Large intestine (tissue), 3 donors: ENCODE data around the gene FGD2. TPM values are rescaled to one million over a fixed set of nuclear protein-coding genes. Genes with fewer than 3 reads are reported as not detected.
"Not testable (repeated sequence)": the region's sequence is repeated elsewhere in the genome, so short reads cannot be mapped to it uniquely, and the experiment has no call there.

Source experiments
- DNase-seq, 2 donors: peaks; one replicate each; pipeline versions ENCODE4 v3.0.0 to v3.0.0-alpha.2; 2013
- H3K27ac ChIP-seq: one replicate; pipeline ENCODE4 v1.5.1; 2013; ENCODE audit warnings: low read length
- H3K27me3 ChIP-seq: 2 replicates; pipeline ENCODE4 v1.6.1; 2013; ENCODE audit warnings: low read length; ENCODE audit not compliant: control insufficient read depth, insufficient read depth
- H3K36me3 ChIP-seq: 2 replicates; pipeline ENCODE4 v1.6.1; 2013; ENCODE audit warnings: low read length; ENCODE audit not compliant: control insufficient read depth, insufficient read depth
- H3K4me1 ChIP-seq: one replicate; pipeline ENCODE4 v1.6.1; 2013; ENCODE audit warnings: low read length; ENCODE audit not compliant: control insufficient read depth, insufficient read depth
- H3K4me3 ChIP-seq: one replicate; pipeline ENCODE4 v1.5.1; 2013; ENCODE audit warnings: low read length
- H3K9me3 ChIP-seq: one replicate; pipeline ENCODE4 v1.6.1; 2013; ENCODE audit warnings: mild to moderate bottlenecking, low read depth, low read length, moderate library complexity; ENCODE audit not compliant: control insufficient read depth
- WGBS: methylation state at CpG from one replicate; pipeline ENCODE4 v1.1.5; 2013; ENCODE audit warnings: low lambda C conversion rate; ENCODE audit not compliant: insufficient coverage; 5-methylcytosine and 5-hydroxymethylcytosine counted together
- polyA plus RNA-seq: library from polyadenylated mRNA; unstranded; fragments of 120-200 nt; gene quantifications from one replicate; pipeline ENCODE4 v1.2.1, GENCODE V29; 2013

The FGD2 gene
- polyA plus RNA-seq, 1 donor = 15.5 TPM

GRCh38 chr6:37043091-37043490, 37.6 kb downstream of the FGD2 start:
- H3K9me3 ChIP-seq, DNase-seq, H3K27me3 ChIP-seq, H3K27ac ChIP-seq, H3K4me3 ChIP-seq, H3K36me3 ChIP-seq, H3K4me1 ChIP-seq: not testable (repeated sequence)
- WGBS = no CpG with 5 or more reads among the region's 3 CpGs

GRCh38 chr6:37047346-37047688, 41.9 kb downstream of the FGD2 start:
- H3K36me3 ChIP-seq = no peaks in the 10 kb centered on the region
- no peaks in the 10 kb centered on the region for H3K9me3 ChIP-seq
- DNase-seq = no peak
- H3K4me3 ChIP-seq = no peak overlapping the region
- H3K27me3 ChIP-seq = no peaks in the 10 kb centered on the region
- peaks cover 8% of the 10 kb centered on the region for H3K4me1 ChIP-seq
- H3K27ac ChIP-seq = no peak overlapping the region
- WGBS = no CpG with 5 or more reads among the region's 5 CpGs

DNA sequence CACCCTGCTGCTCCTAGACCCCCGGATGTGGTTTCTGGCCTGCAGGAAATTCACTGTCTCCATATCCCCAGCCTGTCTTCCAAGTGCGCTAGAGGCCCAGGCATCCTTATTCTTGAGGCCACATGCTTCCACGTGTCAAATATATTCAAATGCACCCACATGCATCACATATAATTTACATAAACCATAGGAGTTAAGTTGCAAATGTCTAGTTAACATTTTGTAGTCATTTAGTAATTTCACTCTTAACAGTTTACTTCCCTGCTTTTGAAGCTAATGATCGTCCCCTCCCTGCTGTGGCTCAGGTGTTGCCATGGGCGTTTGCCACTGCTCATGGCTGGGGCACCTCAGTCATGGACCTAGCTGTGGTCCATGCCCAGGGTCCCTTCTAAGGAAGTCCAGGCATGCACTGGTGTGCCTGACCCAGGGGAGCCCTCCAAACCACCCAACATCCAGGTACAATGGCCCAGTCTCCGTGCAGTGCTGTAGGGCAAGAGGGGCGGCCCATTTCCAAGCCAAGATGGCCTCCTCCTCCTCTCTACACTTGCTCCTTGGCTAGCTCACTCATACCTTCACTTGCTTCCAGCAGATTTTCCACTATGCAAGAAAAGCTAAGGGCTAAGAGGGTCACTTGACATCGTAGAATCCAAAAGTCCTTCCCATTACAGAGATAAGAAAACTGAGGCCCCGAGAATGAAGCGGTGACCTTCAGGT, 42.4 kb downstream of the FGD2 start:
- Histone ChIP-seq H3K27me3 (no peaks in the 10 kb centered on the region), H3K27ac (no peak overlapping the region), H3K9me3 (no peaks in the 10 kb centered on the region), H3K4me3 (no peak overlapping the region), H3K4me1 (peaks cover 13% of the 10 kb centered on the region), H3K36me3 (no peaks in the 10 kb centered on the region)
- DNase-seq = no peak
- WGBS = 60% methylated on average over 1 of the region's 10 CpGs

DNA sequence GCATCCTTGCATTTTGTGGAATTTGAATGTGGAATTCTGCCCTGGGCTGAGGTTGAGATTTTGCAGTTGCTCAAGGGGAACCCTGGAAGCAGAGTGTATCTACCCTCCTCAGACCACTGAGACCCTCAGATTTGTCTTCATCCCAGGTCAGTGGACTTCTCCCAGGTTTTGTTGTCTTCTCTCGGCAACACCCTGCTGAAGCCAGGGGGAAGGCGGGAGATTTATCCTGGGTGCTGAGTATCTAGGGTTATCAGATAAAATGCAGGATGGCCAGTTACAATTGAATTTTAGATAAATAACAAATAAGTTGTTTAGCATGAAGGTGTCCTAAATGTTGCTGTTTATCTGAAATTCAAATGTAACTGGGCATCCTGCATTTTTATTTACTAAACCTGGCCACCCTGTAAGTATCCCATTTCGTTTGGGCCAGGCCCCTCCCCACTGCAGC, 43.0 kb downstream of the FGD2 start:
- H3K27me3 ChIP-seq = no peaks in the 10 kb centered on the region
- H3K36me3 ChIP-seq = no peaks in the 10 kb centered on the region
- no CpG with 5 or more reads among the region's 3 CpGs for WGBS
- no peaks in the 10 kb centered on the region for H3K9me3 ChIP-seq
- DNase-seq = no peak
- no peak overlapping the region for H3K4me3 ChIP-seq
- no peak overlapping the region for H3K27ac ChIP-seq
- H3K4me1 ChIP-seq = peaks cover 13% of the 10 kb centered on the region

- Histone ChIP-seq H3K9me3 (no peaks in the 10 kb centered on the region), H3K27ac (no peak overlapping the region), H3K4me1 (peaks cover 13% of the 10 kb centered on the region), H3K27me3 (no peaks in the 10 kb centered on the region), H3K36me3 (no peaks in the 10 kb centered on the region), H3K4me3 (no peak overlapping the region)
- 100% methylated on average over 1 of the region's 19 CpGs for WGBS
- no peak for DNase-seq
Measured at GRCh38 chr6:37048851-37049757, 43.6 kb downstream of the FGD2 start.

- peaks cover 13% of the 10 kb centered on the region for H3K4me1 ChIP-seq
- WGBS = no CpG with 5 or more reads among the region's 3 CpGs
- no peak overlapping the region for H3K4me3 ChIP-seq
- DNase-seq = no peak
- H3K9me3 ChIP-seq = no peaks in the 10 kb centered on the region
- no peaks in the 10 kb centered on the region for H3K36me3 ChIP-seq
- H3K27me3 ChIP-seq = no peaks in the 10 kb centered on the region
- no peak overlapping the region for H3K27ac ChIP-seq
Measured at GRCh38 chr6:37049758-37050044, 44.2 kb downstream of the FGD2 start.

GRCh38 chr6:37050045-37050853, 44.8 kb downstream of the FGD2 start:
- DNase-seq = peak in 1 of 2 donors; percentile 37

DNA sequence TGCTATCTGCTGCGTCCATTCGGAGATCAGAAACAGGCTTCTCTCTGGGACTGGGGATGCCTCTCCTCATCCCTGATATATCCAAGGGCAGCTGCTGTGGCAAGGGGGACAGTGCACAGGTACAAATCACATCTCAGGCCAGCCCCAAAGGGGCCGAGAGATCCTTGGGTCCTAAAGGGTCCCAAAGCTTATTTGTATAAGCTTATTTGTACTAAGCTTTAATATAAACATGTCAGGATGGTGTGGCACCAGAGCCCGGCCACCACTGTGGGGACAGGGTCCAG, 45.3 kb downstream of the FGD2 start:
- Histone ChIP-seq H3K36me3 (no peaks in the 10 kb centered on the region), H3K27me3 (no peaks in the 10 kb centered on the region), H3K9me3 (no peaks in the 10 kb centered on the region), H3K27ac (no peak overlapping the region), H3K4me1 (peaks cover 13% of the 10 kb centered on the region), H3K4me3 (no peak overlapping the region)
- no CpG with 5 or more reads among the region's 4 CpGs for WGBS
- DNase-seq = no peak

More at GRCh38 chr6:37050045-37050853, 44.8 kb downstream of the FGD2 start:
- Histone ChIP-seq H3K4me3 (no peak overlapping the region), H3K4me1 (peaks cover 13% of the 10 kb centered on the region), H3K27me3 (no peaks in the 10 kb centered on the region), H3K9me3 (no peaks in the 10 kb centered on the region), H3K27ac (no peak overlapping the region), H3K36me3 (no peaks in the 10 kb centered on the region)
- 90% methylated on average over 2 of the region's 24 CpGs for WGBS

DNA sequence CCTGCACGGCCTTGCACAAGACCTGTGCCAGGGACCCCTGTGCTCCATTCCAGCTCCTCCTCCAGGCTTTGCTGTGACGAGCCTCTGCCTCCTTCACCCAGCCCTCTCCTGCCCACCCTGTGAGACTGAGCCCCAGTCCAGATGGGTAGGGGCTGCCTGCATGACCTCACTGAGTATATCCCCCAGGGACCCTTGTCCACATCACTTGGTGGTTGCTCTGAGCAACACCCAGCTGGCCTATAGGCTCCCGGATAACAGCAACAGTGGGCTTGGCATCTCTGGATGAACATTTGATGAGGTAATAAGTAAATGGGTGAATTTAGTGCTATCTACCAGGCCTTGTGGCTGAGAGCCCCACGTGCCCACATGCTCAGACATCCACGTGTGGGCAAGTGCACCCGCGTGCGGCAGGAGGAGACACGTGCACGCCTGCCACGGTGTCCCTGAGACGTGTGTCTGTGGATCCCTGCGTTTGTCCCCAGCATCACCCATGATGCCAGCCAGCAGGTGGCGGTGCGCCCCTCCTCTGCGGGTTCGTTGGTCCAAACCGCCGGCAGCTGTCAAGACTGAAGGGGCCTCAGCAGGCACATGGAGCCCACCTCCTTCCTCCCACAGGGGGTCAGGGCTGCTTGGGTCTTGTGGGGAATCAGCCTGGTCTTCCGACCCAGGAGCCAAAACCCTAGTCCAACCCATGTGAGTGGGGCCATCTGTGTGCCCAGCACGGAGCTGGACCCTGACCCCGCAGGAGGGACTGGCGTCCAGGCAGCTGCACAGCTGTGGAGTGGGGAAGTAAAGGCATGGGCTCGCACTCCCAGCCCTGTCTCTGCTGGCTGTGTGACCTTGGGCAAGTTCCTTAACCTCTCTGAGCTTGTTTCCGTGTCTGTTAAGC, 45.9 kb downstream of the FGD2 start:
- Histone ChIP-seq H3K27me3 (no peaks in the 10 kb centered on the region), H3K9me3 (no peaks in the 10 kb centered on the region), H3K4me3 (no peak overlapping the region), H3K4me1 (peaks cover 13% of the 10 kb centered on the region), H3K27ac (peak overlapping the region; percentile 68), H3K36me3 (no peaks in the 10 kb centered on the region)
- no CpG with 5 or more reads among the region's 25 CpGs for WGBS
- peak; percentile 86 to 88 for DNase-seq
